Measurements from ENCODE around the gene ZNF638.
"Not testable (repeated sequence)": the region's sequence is repeated elsewhere in the genome, so short reads cannot be mapped to it uniquely, and the experiment has no call there.

DNA sequence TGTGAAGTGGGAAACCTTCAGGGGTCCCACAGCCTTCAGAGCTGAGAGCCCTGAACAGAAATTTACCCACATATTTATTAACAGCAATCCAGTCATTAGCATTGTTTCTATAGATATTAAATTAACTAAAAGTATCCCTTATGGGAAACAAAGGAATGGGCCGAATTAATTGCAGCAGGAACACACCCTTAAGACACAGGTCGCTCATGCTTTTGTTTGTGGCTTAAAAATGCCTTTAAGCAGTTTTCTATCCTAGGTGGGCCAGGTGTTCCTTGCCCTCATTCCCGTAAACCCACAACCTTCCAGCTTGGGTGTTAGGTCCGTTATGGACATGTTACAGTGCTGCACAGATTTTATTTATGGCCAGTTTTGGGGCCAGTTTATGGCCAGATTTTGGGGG lies 13.7 kb upstream of the ZNF638 start:
- TF ChIP-seq CTCF (conservative IDR thresholded peaks at IDR 0.05; ENCODE audit: low read length); EZH2phosphoT487 (IDR thresholded peaks at IDR 0.05; ENCODE audit: borderline replicate concordance): not testable (repeated sequence)

Data from Loucy (cell line).